Vagina (tissue), 2 donors: ENCODE results near the gene C10orf95. TPM values are rescaled to one million over a fixed set of nuclear protein-coding genes. Genes with fewer than 3 reads are reported as not detected.

Experiments
- DNase-seq, 2 donors: peaks; one replicate each; pipeline ENCODE4 v3.0.0-alpha.2; 2017; ENCODE audit errors: extremely low spot score in 2 of 2
- H3K27ac ChIP-seq: fragments of 200-600 bp; sonication (generic); one replicate; pipeline ENCODE4 v1.5.1; 2019
- H3K27me3 ChIP-seq: fragments of 200-600 bp; sonication (generic); one replicate; pipeline ENCODE4 v1.5.1; 2019
- H3K36me3 ChIP-seq, 2 donors: fragments of 200-600 bp; sonication (generic); one replicate each; pipeline ENCODE4 v1.5.1; 2017 to 2019
- H3K4me1 ChIP-seq: fragments of 200-600 bp; sonication (generic); one replicate; pipeline ENCODE4 v1.5.1; 2019
- H3K4me3 ChIP-seq, 2 donors: fragments of 200-600 bp; sonication (generic); 1 replicate in 1 of 2; 2 replicates in 1 of 2; pipeline ENCODE4 v1.5.1; 2016 to 2019
- H3K9me3 ChIP-seq: fragments of 200-600 bp; sonication (generic); one replicate; pipeline ENCODE4 v1.5.1; 2019
- POLR2A ChIP-seq, 2 donors: fragments of 450-650 bp; IDR thresholded peaks; one replicate each; pipeline ENCODE4 v1.6.1; 2017; ENCODE audit warnings: antibody characterized with exemption in 2 of 2, mild to moderate bottlenecking in 2 of 2, moderate library complexity in 2 of 2
- POLR2AphosphoS5 ChIP-seq, 2 donors: sonication (generic); formaldehyde crosslinking; IDR thresholded peaks; one replicate each; pipeline ENCODE4 v1.9.0; 2017; ENCODE audit warnings: antibody characterized with exemption in 2 of 2, mild to moderate bottlenecking in 2 of 2, low read depth in 1 of 2; ENCODE audit not compliant: insufficient read depth in 1 of 2
- intact Hi-C: fragments of 100-400 bp; cut with DNase I; formaldehyde crosslinking; loops from one replicate; pipeline ENCODE4 v1.15.1; 2023
- total RNA-seq: library from RNA; depleted of rRNA; stranded (reverse); fragments of >200 nt; gene quantifications from one replicate; pipeline ENCODE4 v1.2.3, GENCODE V29; 2016
- TF ChIP-seq, protein P1 (sequence below), 3 experiments: fragments of 450-650 bp in 2 of 3; fragments of 200-600 bp in 1 of 3; sonication (generic) in 1 of 3; IDR thresholded peaks; one replicate each; pipeline ENCODE4 v1.5.1; 2017 to 2019; ENCODE audit warnings: antibody characterized with exemption in 3 of 3, mild to moderate bottlenecking in 2 of 3, moderate library complexity in 2 of 3

Gene C10orf95
- total RNA-seq, 1 donor from 2014 or later = not detected

DNA sequence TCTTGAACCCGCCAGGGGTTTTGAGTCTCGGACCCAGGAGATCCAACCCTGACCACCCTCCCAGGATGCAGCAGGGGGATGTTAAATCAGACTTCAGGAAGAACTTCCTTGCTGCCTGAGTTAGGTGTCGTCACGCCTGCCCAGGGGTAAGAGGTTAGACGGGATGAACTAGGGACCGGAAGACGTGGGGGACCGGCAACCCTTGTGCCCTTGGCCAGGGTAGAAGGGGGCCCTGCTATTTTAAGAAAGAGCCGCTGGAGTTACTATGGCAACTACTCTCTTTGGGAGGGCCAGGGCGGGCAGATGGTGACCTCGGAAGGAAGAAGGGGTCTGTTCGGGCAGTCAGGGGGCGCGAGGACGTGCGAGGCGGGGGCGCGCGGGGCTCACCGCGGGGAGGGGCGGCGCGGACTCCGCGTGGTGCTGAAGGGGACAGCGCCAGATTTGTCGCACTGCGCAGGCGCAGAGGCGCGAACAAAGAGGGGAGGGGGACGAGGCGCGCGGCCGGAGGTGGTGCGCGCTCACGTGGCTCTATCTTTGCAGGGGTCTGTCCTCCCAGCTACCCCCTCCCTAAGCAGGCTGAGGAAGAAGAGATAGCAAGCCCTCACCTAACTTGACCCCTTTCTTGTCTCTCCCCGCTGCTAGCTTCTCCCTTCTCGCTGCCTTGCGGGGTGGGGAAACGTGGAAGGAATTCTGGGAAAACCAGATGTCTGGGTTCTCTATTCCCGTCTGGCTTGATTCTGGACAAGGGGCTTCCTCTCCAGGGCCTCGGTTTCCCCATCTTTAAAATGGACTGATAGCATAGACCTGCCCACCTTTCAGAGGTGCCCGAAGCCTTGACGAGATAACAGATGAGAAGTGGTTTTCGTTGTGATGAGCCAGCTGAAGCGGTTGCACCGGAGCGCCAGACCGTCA is 31.8 kb downstream of the C10orf95 start:
- DNase-seq = no peak
- Histone ChIP-seq H3K36me3 (no peaks in the 10 kb centered on the region), H3K27ac (no peak overlapping the region), H3K4me1 (peaks cover 39% of the 10 kb centered on the region), H3K9me3 (no peaks in the 10 kb centered on the region), H3K4me3 (peak overlapping the region; percentile 59 to 93), H3K27me3 (no peaks in the 10 kb centered on the region)
- no peak for TF ChIP-seq POLR2A (IDR thresholded peaks at IDR 0.05)
- TF ChIP-seq POLR2AphosphoS5 (IDR thresholded peaks at IDR 0.05; ENCODE audit: insufficient read depth in 1 of 2, low read depth in 1 of 2) = no peak
- TF ChIP-seq, protein P1, sequence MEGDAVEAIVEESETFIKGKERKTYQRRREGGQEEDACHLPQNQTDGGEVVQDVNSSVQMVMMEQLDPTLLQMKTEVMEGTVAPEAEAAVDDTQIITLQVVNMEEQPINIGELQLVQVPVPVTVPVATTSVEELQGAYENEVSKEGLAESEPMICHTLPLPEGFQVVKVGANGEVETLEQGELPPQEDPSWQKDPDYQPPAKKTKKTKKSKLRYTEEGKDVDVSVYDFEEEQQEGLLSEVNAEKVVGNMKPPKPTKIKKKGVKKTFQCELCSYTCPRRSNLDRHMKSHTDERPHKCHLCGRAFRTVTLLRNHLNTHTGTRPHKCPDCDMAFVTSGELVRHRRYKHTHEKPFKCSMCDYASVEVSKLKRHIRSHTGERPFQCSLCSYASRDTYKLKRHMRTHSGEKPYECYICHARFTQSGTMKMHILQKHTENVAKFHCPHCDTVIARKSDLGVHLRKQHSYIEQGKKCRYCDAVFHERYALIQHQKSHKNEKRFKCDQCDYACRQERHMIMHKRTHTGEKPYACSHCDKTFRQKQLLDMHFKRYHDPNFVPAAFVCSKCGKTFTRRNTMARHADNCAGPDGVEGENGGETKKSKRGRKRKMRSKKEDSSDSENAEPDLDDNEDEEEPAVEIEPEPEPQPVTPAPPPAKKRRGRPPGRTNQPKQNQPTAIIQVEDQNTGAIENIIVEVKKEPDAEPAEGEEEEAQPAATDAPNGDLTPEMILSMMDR (IDR thresholded peaks at IDR 0.05) = no peak
- intact Hi-C loops = no loop called here

DNA sequence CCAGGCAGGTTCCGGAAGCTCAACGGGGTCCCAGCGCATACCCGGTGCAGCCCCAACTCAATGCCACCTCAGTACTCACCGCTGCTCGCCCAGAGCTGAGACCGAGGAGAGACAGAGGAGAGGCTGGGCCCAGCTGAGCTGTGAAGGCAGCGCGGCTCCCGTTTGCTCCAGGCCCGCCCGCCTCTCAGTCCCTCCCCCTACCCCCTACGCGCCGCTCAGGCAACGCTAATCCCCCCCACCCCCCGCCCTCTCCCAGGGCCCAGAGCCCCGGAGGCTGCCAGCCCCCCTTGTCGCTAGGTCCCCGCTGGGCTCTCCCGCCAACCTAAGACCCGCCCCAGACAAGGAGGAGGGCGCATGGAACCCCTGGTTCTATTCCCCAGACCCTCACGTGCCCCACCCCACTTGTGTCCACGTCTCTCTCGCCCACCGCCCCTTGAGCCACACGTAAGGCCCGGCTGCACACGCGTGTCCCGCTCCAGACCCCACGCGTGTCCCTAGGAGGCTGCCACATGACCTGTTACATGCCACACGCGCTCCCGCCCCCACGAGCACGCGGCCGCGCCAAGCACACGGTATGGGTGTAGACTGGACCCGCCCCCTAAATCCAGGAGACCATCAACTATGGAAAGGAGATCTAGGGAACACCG is 32.6 kb downstream of the C10orf95 start, which contains the start of gene PSD:
Gene PSD (minus strand): TSS at position 164 of the 647 bp plus-strand sequence. CDS start 1,747 bp downstream, outside the sequence.
- DNase-seq = no peak
- Histone ChIP-seq H3K27me3 (no peaks in the 10 kb centered on the region), H3K4me3 (peak within 1 kb of the TSS; percentile 59 to 93), H3K36me3 (no peaks in the 10 kb centered on the region), H3K9me3 (no peaks in the 10 kb centered on the region), H3K4me1 (peaks cover 39% of the 10 kb centered on the region), H3K27ac (no peak within 1 kb of the TSS)
- no peak for TF ChIP-seq POLR2A (IDR thresholded peaks at IDR 0.05)
- TF ChIP-seq, protein P1 (IDR thresholded peaks at IDR 0.05) = no peak
- TF ChIP-seq POLR2AphosphoS5 (IDR thresholded peaks at IDR 0.05; ENCODE audit: insufficient read depth in 1 of 2, low read depth in 1 of 2) = no peak
- intact Hi-C loops = no loop called here

DNA sequence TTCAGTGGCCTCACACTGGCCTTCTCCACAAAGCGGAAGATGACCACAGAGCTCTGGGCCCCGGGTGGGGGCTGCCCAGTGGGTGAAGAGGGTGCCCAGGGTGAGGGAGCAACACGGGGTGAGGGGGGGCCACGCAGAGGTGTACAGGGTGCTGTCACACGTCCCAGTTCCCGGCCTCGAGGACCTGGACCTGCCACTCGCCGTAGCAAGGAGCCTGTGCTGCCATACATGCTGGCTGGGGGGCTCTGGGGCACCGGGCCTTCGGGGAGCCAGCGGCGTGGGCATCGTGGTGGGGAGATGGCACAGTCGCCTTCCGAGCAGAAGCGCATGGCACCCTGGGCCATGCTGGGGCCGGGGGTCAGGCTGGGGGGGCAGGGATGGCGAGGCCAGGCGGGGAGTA is 34.6 kb downstream of the C10orf95 start:
- no peak overlapping the region for H3K4me3 ChIP-seq
- no peak overlapping the region for H3K27ac ChIP-seq
- no peaks in the 10 kb centered on the region for H3K9me3 ChIP-seq
- DNase-seq = no peak
- H3K36me3 ChIP-seq = no peaks in the 10 kb centered on the region
- no peaks in the 10 kb centered on the region for H3K27me3 ChIP-seq
- TF ChIP-seq, protein P1 (IDR thresholded peaks at IDR 0.05) = no peak
- TF ChIP-seq POLR2AphosphoS5 (IDR thresholded peaks at IDR 0.05; ENCODE audit: insufficient read depth in 1 of 2, low read depth in 1 of 2) (no peak), POLR2A (IDR thresholded peaks at IDR 0.05) (no peak)
- peaks cover 20% of the 10 kb centered on the region for H3K4me1 ChIP-seq
- intact Hi-C loops = no loop called here

DNA sequence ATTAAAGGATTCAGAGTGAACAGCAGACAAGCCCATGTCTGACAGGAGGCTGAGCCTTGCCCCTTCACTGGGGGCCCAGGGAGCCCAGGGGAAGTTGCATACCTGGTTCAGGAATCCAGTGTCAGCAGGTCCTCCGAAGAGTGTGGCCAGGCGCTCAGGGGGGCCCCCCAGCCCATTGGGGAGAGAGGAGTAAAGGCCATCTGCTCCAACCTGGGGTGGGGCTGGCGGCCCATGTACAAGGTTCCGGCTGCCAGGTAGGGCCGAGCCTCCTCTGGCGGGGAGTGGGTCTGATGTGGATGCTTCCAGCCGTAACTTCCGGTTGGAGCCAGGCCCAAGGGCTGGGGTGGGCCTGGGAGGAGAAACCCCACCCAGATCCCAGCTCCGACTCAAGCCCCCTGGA is 35.1 kb downstream of the C10orf95 start:
- no peaks in the 10 kb centered on the region for H3K9me3 ChIP-seq
- no peak overlapping the region for H3K4me3 ChIP-seq
- TF ChIP-seq, protein P1 (IDR thresholded peaks at IDR 0.05) = no peak
- TF ChIP-seq POLR2AphosphoS5 (IDR thresholded peaks at IDR 0.05; ENCODE audit: insufficient read depth in 1 of 2, low read depth in 1 of 2) = no peak
- TF ChIP-seq POLR2A (IDR thresholded peaks at IDR 0.05) = no peak
- H3K36me3 ChIP-seq = no peaks in the 10 kb centered on the region
- intact Hi-C loops = no loop called here
- no peak for DNase-seq
- no peaks in the 10 kb centered on the region for H3K27me3 ChIP-seq
- no peak overlapping the region for H3K27ac ChIP-seq
- peaks cover 19% of the 10 kb centered on the region for H3K4me1 ChIP-seq
